SK-N-SH (cell line): ENCODE measurements around the gene DGKD. TPM values are rescaled to one million over a fixed set of nuclear protein-coding genes. Genes with fewer than 3 reads are reported as not detected.

Experiments used
- CTCF ChIA-PET: fragments of 300-600, 350-600 bp; formaldehyde crosslinking; extraction: SDS; loops from one replicate; lab custom pipeline; 2021; lab: Yijun Ruan, JAX
- POLR2A ChIA-PET: fragments of 350-600 bp; sonication (Branson Sonifier 250); formaldehyde crosslinking; extraction: SDS; loops from one replicate; lab custom pipeline; 2020; ENCODE audit warnings: antibody characterized with exemption, inconsistent platforms; lab: Yijun Ruan, JAX
- DNase-seq: peaks from one replicate; pipeline ENCODE4 v3.0.0; 2012
- H2AFZ ChIP-seq: fragments of 200-600 bp; sonication (generic); 2 replicates; pipeline ENCODE4 v1.8.1; 2016; ENCODE audit warnings: antibody characterized with exemption, mild to moderate bottlenecking, low read depth
- H3F3A ChIP-seq: fragments of 200-600 bp; sonication (generic); replicated peaks from 2 replicates; pipeline ENCODE3; 2016; ENCODE audit warnings: antibody characterized with exemption, mild to moderate bottlenecking; ENCODE audit not compliant: insufficient read depth
- H3K27ac ChIP-seq, 2 experiments: fragments of 200-500 bp in 1 of 2; fragments of 200-600 bp in 1 of 2; sonication (Bioruptor generic) in 1 of 2; sonication (generic), shearing (Covaris generic) in 1 of 2; 2 replicates each; pipeline versions ENCODE4 v1.5.1 to v1.6.1; 2014 to 2016; ENCODE audit warnings: low read depth in 2 of 2, inconsistent platforms in 1 of 2, low read length in 1 of 2, mild to moderate bottlenecking in 1 of 2, mixed read lengths in 1 of 2
- H3K27me3 ChIP-seq: fragments of 200-600 bp; sonication (generic), shearing (Covaris generic); 2 replicates; pipeline ENCODE4 v1.6.1; 2016; ENCODE audit warnings: mixed run types; ENCODE audit not compliant: insufficient read depth
- H3K36me3 ChIP-seq, 2 experiments: fragments of 200-500 bp in 1 of 2; fragments of 200-600 bp in 1 of 2; sonication (Bioruptor generic) in 1 of 2; sonication (generic) in 1 of 2; replicated peaks in 1 of 2; 2 replicates each; pipeline versions ENCODE3 to v1.5.1; 2014 to 2016; ENCODE audit warnings: low read length in 1 of 2, mild to moderate bottlenecking in 1 of 2; ENCODE audit not compliant: insufficient read depth in 2 of 2, control insufficient read depth in 1 of 2
- H3K4me1 ChIP-seq, 2 experiments: fragments of 200-500 bp in 1 of 2; fragments of 200-600 bp in 1 of 2; sonication (Bioruptor generic) in 1 of 2; sonication (generic), shearing (Covaris generic) in 1 of 2; 2 replicates each; pipeline versions ENCODE4 v1.5.1 to v1.6.1; 2014 to 2016; ENCODE audit warnings: low read depth in 1 of 2, low read length in 1 of 2, mixed run types in 1 of 2; ENCODE audit not compliant: insufficient read depth in 2 of 2, control insufficient read depth in 1 of 2
- H3K4me2 ChIP-seq: fragments of 200-600 bp; sonication (generic), shearing (Covaris generic); 2 replicates; pipeline ENCODE4 v1.6.1; 2017; ENCODE audit warnings: mixed run types
- H3K4me3 ChIP-seq, 2 experiments: fragments of 200-500 bp in 1 of 2; fragments of 200-600 bp in 1 of 2; sonication (Bioruptor generic) in 1 of 2; sonication (generic), shearing (Covaris generic) in 1 of 2; 2 replicates each; pipeline versions ENCODE4 v1.5.1 to v1.8.1; 2014 to 2016; ENCODE audit warnings: low read depth in 2 of 2, inconsistent platforms in 1 of 2, low read length in 1 of 2, mild to moderate bottlenecking in 1 of 2, mixed read lengths in 1 of 2, moderate library complexity in 1 of 2
- H3K79me2 ChIP-seq: fragments of 200-600 bp; sonication (generic); 2 replicates; pipeline ENCODE4 v1.8.1; 2017; ENCODE audit warnings: mild to moderate bottlenecking; ENCODE audit not compliant: insufficient read depth
- H3K9ac ChIP-seq: fragments of 200-600 bp; sonication (generic); 2 replicates; pipeline ENCODE4 v1.6.1; 2017; ENCODE audit warnings: mixed run types
- H3K9me2 ChIP-seq: fragments of 200-600 bp; sonication (generic); 2 replicates; pipeline ENCODE4 v1.6.1; 2017; ENCODE audit warnings: mixed run types
- H3K9me3 ChIP-seq: fragments of 200-600 bp; sonication (generic); 2 replicates; pipeline ENCODE4 v1.6.1; 2017; ENCODE audit warnings: mixed run types, mild to moderate bottlenecking, moderate library complexity
- H4K20me1 ChIP-seq: fragments of 200-600 bp; sonication (generic); 2 replicates; pipeline ENCODE4 v1.6.1; 2017; ENCODE audit warnings: mild to moderate bottlenecking, mixed run types; ENCODE audit not compliant: insufficient read depth
- CHD2 ChIP-seq: fragments of 150-350 bp; IDR thresholded peaks from 2 replicates; pipeline ENCODE4 v1.6.1; 2018; ENCODE audit warnings: low read length; ENCODE audit not compliant: partially characterized antibody
- ELF1 ChIP-seq: IDR thresholded peaks from 2 replicates; pipeline ENCODE4 v1.4.0; 2012
- EP300 ChIP-seq, 2 experiments: IDR thresholded peaks; 2 replicates each; pipeline versions ENCODE4 v1.4.0 to v1.6.1; 2012; ENCODE audit warnings: borderline replicate concordance in 1 of 2, low read depth in 1 of 2, low read length in 1 of 2
- FOXM1 ChIP-seq: IDR thresholded peaks from 2 replicates; pipeline ENCODE4 v1.4.0; 2012; ENCODE audit warnings: low read depth, mild to moderate bottlenecking
- GABPA ChIP-seq: IDR thresholded peaks from 2 replicates; pipeline ENCODE4 v1.4.0; 2012; ENCODE audit warnings: low read depth, mild to moderate bottlenecking
- GATA2 ChIP-seq: sonication (generic); formaldehyde crosslinking; IDR thresholded peaks from 2 replicates; pipeline ENCODE4 v1.5.0; 2020; ENCODE audit warnings: mild to moderate bottlenecking, missing genetic modification reagents
- JUND ChIP-seq: IDR thresholded peaks from 2 replicates; pipeline ENCODE4 v1.4.0; 2012
- MEF2A ChIP-seq: IDR thresholded peaks from 2 replicates; pipeline ENCODE4 v1.4.0; 2012; ENCODE audit warnings: low read depth, borderline replicate concordance
- NFIC ChIP-seq: IDR thresholded peaks from 2 replicates; pipeline ENCODE4 v1.4.0; 2012; ENCODE audit warnings: borderline replicate concordance
- POLR2AphosphoS5 ChIP-seq: IDR thresholded peaks from 2 replicates; pipeline ENCODE4 v1.6.1; 2012; ENCODE audit warnings: low read depth, low read length
- RAD21 ChIP-seq: IDR thresholded peaks from 2 replicates; pipeline ENCODE4 v1.6.1; 2012; ENCODE audit warnings: mild to moderate bottlenecking, low read length
- RCOR1 ChIP-seq: fragments of 150-350 bp; IDR thresholded peaks from 2 replicates; pipeline ENCODE4 v1.6.1; 2017; ENCODE audit warnings: antibody characterized with exemption, low read length
- RFX5 ChIP-seq: IDR thresholded peaks from 2 replicates; pipeline ENCODE4 v1.6.1; 2012; ENCODE audit warnings: mild to moderate bottlenecking, improper control_type of control experiment, low read length
- SIN3A ChIP-seq: IDR thresholded peaks from 2 replicates; pipeline ENCODE4 v1.6.1; 2012; ENCODE audit warnings: low read depth, mild to moderate bottlenecking, low read length, moderate library complexity, borderline replicate concordance
- SMC3 ChIP-seq: IDR thresholded peaks from 2 replicates; pipeline ENCODE4 v1.6.1; 2012; ENCODE audit warnings: low read depth, low read length, improper control_type of control experiment
- TAF1 ChIP-seq: IDR thresholded peaks from 2 replicates; pipeline ENCODE4 v1.6.1; 2012; ENCODE audit warnings: low read depth, mild to moderate bottlenecking, low read length, moderate library complexity, borderline replicate concordance
- TEAD4 ChIP-seq: IDR thresholded peaks from 2 replicates; pipeline ENCODE4 v1.4.0; 2012; ENCODE audit warnings: mild to moderate bottlenecking, borderline replicate concordance; ENCODE audit not compliant: insufficient read depth
- USF1 ChIP-seq: IDR thresholded peaks from 2 replicates; pipeline ENCODE4 v1.4.0; 2012; ENCODE audit warnings: low read depth, borderline replicate concordance
- YY1 ChIP-seq: IDR thresholded peaks from 2 replicates; pipeline ENCODE4 v1.4.0; 2012; ENCODE audit warnings: low read depth, mild to moderate bottlenecking
- WGBS: methylation state at CpG from one replicate; pipeline ENCODE4 v1.1.6; 2017; ENCODE audit warnings: low lambda C conversion rate; 5-methylcytosine and 5-hydroxymethylcytosine counted together
- polyA plus RNA-seq, 3 experiments: library from polyadenylated mRNA; depleted of rRNA; stranded (reverse); fragments of >200 nt; gene quantifications; 2 replicates each; pipeline ENCODE4 v1.2.3, GENCODE V29; 2012
- TF ChIP-seq, protein P1 (sequence below): IDR thresholded peaks from 2 replicates; pipeline ENCODE4 v1.4.0; 2012; ENCODE audit warnings: low read depth
- TF ChIP-seq, protein P2 (sequence below): fragments of 150-350 bp; IDR thresholded peaks from 2 replicates; pipeline ENCODE4 v1.6.1; 2016; ENCODE audit warnings: mild to moderate bottlenecking, low read depth, low read length
- TF ChIP-seq, protein P3 (sequence below): fragments of 150-350 bp; IDR thresholded peaks from 2 replicates; pipeline ENCODE4 v1.6.1; 2017; ENCODE audit warnings: antibody characterized with exemption, low read length, low read depth, borderline replicate concordance
- TF ChIP-seq, protein P4 (sequence below): IDR thresholded peaks from 2 replicates; pipeline ENCODE4; 2012

The DGKD gene
- polyA plus RNA-seq, 1 of the 3 experiments (the other 2 are of a cell fraction) = 21.7 TPM

GRCh38 chr2:233359823-233360222 lies 5.5 kb downstream of the DGKD start:
- Histone ChIP-seq H3K9me3 (no peaks in the 10 kb centered on the region; the same call in 1 of the 2 replicates), H3K79me2 (peaks cover 70% of the 10 kb centered on the region), H4K20me1 (0 out of 2 replicates have a peak, but pooled peaks cover 11% of the 10 kb centered on the region), H3K27ac (no peak overlapping the region), H3F3A (no peaks in the 10 kb centered on the region), H3K4me3 (no peak overlapping the region), H3K27me3 (no peaks in the 10 kb centered on the region), H2AFZ (no peak overlapping the region), H3K4me1 (peaks cover 7 to 14% of the 10 kb centered on the region in 2 experiments; a peak in 2 of 4 replicates), H3K4me2 (no peak overlapping the region), H3K9me2 (no peaks in the 10 kb centered on the region), H3K9ac (no peak overlapping the region), H3K36me3 (peaks cover 0 to 20% of the 10 kb centered on the region in 2 experiments)
- ChIA-PET CTCF (interaction anchor here (0.6 to 1.7 kb wide), 2 partner anchors 13 to 27 kb away, joined by 3 read pairs; no protein-coding TSS in a partner anchor), POLR2A (no interaction called here)
- no peak for DNase-seq
- no peak for TF ChIP-seq ELF1
- TF ChIP-seq NFIC = no peak
- no peak for TF ChIP-seq EP300 (IDR thresholded peaks at IDR 0.05; ENCODE audit: borderline replicate concordance in 1 of 2, low read depth in 1 of 2, low read length in 1 of 2)
- TF ChIP-seq TEAD4 = no peak
- TF ChIP-seq, protein P1, sequence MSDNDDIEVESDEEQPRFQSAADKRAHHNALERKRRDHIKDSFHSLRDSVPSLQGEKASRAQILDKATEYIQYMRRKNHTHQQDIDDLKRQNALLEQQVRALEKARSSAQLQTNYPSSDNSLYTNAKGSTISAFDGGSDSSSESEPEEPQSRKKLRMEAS = no peak
- no peak for TF ChIP-seq POLR2AphosphoS5
- no peak for TF ChIP-seq CHD2
- TF ChIP-seq FOXM1 = no peak
- TF ChIP-seq USF1 = no peak
- TF ChIP-seq TAF1 = no peak
- TF ChIP-seq, protein P2, sequence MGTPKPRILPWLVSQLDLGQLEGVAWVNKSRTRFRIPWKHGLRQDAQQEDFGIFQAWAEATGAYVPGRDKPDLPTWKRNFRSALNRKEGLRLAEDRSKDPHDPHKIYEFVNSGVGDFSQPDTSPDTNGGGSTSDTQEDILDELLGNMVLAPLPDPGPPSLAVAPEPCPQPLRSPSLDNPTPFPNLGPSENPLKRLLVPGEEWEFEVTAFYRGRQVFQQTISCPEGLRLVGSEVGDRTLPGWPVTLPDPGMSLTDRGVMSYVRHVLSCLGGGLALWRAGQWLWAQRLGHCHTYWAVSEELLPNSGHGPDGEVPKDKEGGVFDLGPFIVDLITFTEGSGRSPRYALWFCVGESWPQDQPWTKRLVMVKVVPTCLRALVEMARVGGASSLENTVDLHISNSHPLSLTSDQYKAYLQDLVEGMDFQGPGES = no peak
- no peak for TF ChIP-seq RFX5
- no peak for TF ChIP-seq SMC3
- TF ChIP-seq RCOR1 = no peak
- 92% methylated on average over 3 of the region's 3 CpGs for WGBS

- POLR2A ChIA-PET = interaction anchor here (0.7 kb wide), 1 partner anchor 40 kb away, joined by 5 read pairs; no protein-coding TSS in a partner anchor
- DNase-seq = no peak
- Histone ChIP-seq H3K4me2 (no peak overlapping the region), H3K4me3 (no peak overlapping the region), H3K79me2 (peaks cover 68% of the 10 kb centered on the region), H3K4me1 (peaks cover under 1 to 7% of the 10 kb centered on the region in 2 experiments; a peak in 2 of 4 replicates), H3K36me3 (peaks cover 0 to 20% of the 10 kb centered on the region in 2 experiments), H3K27ac (no peak overlapping the region), H3K9me3 (no peaks in the 10 kb centered on the region; the same call in 1 of the 2 replicates), H3K27me3 (no peaks in the 10 kb centered on the region), H3K9me2 (no peaks in the 10 kb centered on the region), H3F3A (no peaks in the 10 kb centered on the region), H2AFZ (no peak overlapping the region), H3K9ac (no peak overlapping the region), H4K20me1 (0 out of 2 replicates have a peak, but pooled peaks cover 7% of the 10 kb centered on the region)
- CTCF ChIA-PET = interaction anchor here (1.7 kb wide), 1 partner anchor 12 kb away, joined by 3 read pairs; no protein-coding TSS in a partner anchor
- WGBS = 97% methylated on average over 4 of the region's 4 CpGs
- no peak for TF ChIP-seq TEAD4
- TF ChIP-seq, protein P3, sequence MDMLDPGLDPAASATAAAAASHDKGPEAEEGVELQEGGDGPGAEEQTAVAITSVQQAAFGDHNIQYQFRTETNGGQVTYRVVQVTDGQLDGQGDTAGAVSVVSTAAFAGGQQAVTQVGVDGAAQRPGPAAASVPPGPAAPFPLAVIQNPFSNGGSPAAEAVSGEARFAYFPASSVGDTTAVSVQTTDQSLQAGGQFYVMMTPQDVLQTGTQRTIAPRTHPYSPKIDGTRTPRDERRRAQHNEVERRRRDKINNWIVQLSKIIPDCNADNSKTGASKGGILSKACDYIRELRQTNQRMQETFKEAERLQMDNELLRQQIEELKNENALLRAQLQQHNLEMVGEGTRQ = no peak
- TF ChIP-seq, protein P4, sequence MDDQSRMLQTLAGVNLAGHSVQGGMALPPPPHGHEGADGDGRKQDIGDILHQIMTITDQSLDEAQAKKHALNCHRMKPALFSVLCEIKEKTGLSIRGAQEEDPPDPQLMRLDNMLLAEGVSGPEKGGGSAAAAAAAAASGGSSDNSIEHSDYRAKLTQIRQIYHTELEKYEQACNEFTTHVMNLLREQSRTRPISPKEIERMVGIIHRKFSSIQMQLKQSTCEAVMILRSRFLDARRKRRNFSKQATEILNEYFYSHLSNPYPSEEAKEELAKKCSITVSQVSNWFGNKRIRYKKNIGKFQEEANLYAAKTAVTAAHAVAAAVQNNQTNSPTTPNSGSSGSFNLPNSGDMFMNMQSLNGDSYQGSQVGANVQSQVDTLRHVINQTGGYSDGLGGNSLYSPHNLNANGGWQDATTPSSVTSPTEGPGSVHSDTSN = no peak
- TF ChIP-seq YY1 = no peak
- no peak for TF ChIP-seq TAF1
- no peak for TF ChIP-seq GABPA
- no peak for TF ChIP-seq NFIC
- no peak for TF ChIP-seq JUND
- no peak for TF ChIP-seq POLR2AphosphoS5
- TF ChIP-seq ELF1 = no peak
- TF ChIP-seq SIN3A = no peak
- TF ChIP-seq RFX5 = no peak
- no peak for TF ChIP-seq GATA2 (CRISPR knock-in tag)
- no peak for TF ChIP-seq EP300 (IDR thresholded peaks at IDR 0.05; ENCODE audit: borderline replicate concordance in 1 of 2, low read depth in 1 of 2, low read length in 1 of 2)
- no peak for TF ChIP-seq SMC3
- TF ChIP-seq RAD21 = no peak
- no peak for TF ChIP-seq MEF2A
Observed at GRCh38 chr2:233360771-233361176, 6.5 kb downstream of the DGKD start.
